ENCODE results near the gene SULT1C4.

DNA sequence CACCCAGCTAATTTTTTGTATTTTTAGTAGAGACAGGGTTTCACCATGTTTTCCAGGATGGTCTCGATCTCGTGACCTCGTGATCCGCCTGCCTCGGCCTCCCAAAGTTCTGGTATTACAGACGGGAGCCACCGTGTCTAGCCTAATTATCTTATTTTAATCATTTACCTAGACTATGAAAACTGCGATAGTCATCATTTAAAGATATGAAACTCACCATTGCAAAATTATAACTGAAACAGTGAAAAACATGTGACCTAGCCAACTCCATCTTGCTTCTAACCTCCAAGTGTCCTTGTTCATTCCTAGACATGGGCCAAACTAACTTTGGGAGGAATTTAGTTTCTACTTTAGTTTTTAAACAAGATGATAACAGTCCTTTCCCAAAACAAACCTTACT lies 17.4 kb downstream of the SULT1C4 start:
- TF ChIP-seq TAF1 (IDR thresholded peaks at IDR 0.05; ENCODE audit: borderline replicate concordance, low read depth, low read length) (no peak), POLR2A (IDR thresholded peaks at IDR 0.05; ENCODE audit: low read depth, low read length) (no peak)

All from GM12892 (cell line).